B cell (primary cell): Measurements from ENCODE around the gene CCN5. TPM values are rescaled to one million over a fixed set of nuclear protein-coding genes. Genes with fewer than 3 reads are reported as not detected.
A peak's percentile ranks its signal among the peaks of the same experiment; 100 is the strongest.

ENCODE experiments used
- ATAC-seq: fragments of 200-7000 bp; cut with Tn5 transposase; one replicate; pipeline ENCODE4 v1.10.0; 2021; ENCODE audit warnings: low read depth, mild to moderate bottlenecking, moderate number of reproducible peaks, moderate library complexity
- CTCF ChIA-PET: fragments of 350-600 bp; sonication (Branson Sonifier 250); formaldehyde crosslinking; loops from one replicate; lab custom pipeline; 2021; ENCODE audit warnings: antibody characterized with exemption, inconsistent platforms; lab: Charles Lee
- POLR2A ChIA-PET: fragments of 350-600 bp; sonication (Branson Sonifier 250); formaldehyde crosslinking; loops from one replicate; lab custom pipeline; 2021; ENCODE audit warnings: antibody characterized with exemption; lab: Charles Lee
- DNase-seq: peaks from one replicate; pipeline ENCODE4 v3.0.0; 2013
- H2AFZ ChIP-seq: 2 replicates; pipeline ENCODE4 v1.6.1; 2012; ENCODE audit warnings: mild to moderate bottlenecking, low read depth, low read length; ENCODE audit not compliant: insufficient read depth, poor library complexity, severe bottlenecking
- H3K27ac ChIP-seq, 2 donors: 1 replicate in 1 of 2; 2 replicates in 1 of 2; pipeline ENCODE4 v1.5.1; 2012 to 2013; ENCODE audit warnings: low read length in 2 of 2, mild to moderate bottlenecking in 2 of 2, moderate library complexity in 1 of 2
- H3K27me3 ChIP-seq, 4 experiments: fragments of 200-600 bp in 1 of 4; sonication (generic) in 1 of 4; replicated peaks in 1 of 4; 1 replicate in 2 of 4; 2 replicates in 2 of 4; pipeline versions ENCODE4 v1.6.1 to v1.7.0; 2013 to 2016; ENCODE audit warnings: low read length in 3 of 4, mild to moderate bottlenecking in 2 of 4, mixed read lengths in 1 of 4, moderate library complexity in 1 of 4; ENCODE audit not compliant: insufficient read depth in 4 of 4, control insufficient read depth in 3 of 4; ENCODE audit errors: control extremely low read depth in 1 of 4
- H3K36me3 ChIP-seq, 2 experiments: replicated peaks in 1 of 2; 1 replicate in 1 of 2; 2 replicates in 1 of 2; pipeline versions ENCODE4 v1.6.1 to v1.7.1; 2013; ENCODE audit warnings: low read length in 1 of 2; ENCODE audit not compliant: insufficient read depth in 2 of 2, control insufficient read depth in 1 of 2; ENCODE audit errors: control extremely low read depth in 1 of 2, extremely low read depth in 1 of 2
- H3K4me1 ChIP-seq, 2 donors: fragments of 200-600 bp in 1 of 2; sonication (generic) in 1 of 2; 1 replicate in 1 of 2; 2 replicates in 1 of 2; pipeline versions ENCODE4 v1.5.1 to v1.6.1; 2013 to 2017; ENCODE audit warnings: low read length in 2 of 2; ENCODE audit not compliant: control insufficient read depth in 2 of 2, insufficient read depth in 2 of 2
- H3K4me2 ChIP-seq: replicated peaks from 2 replicates; pipeline ENCODE3; 2012; ENCODE audit warnings: mild to moderate bottlenecking, low read depth, low read length; ENCODE audit not compliant: poor library complexity, severe bottlenecking
- H3K4me3 ChIP-seq, 5 experiments: fragments of 200-600 bp in 1 of 5; sonication (generic) in 1 of 5; 1 replicate in 3 of 5; 2 replicates in 2 of 5; pipeline versions ENCODE4 v1.5.1 to v1.7.0; 2011 to 2016; ENCODE audit warnings: low read length in 4 of 5, mild to moderate bottlenecking in 4 of 5, low read depth in 2 of 5, control low read depth in 1 of 5, moderate library complexity in 1 of 5; ENCODE audit not compliant: insufficient read depth in 1 of 5; ENCODE audit errors: control extremely low read depth in 1 of 5, extremely low read depth in 1 of 5
- H3K79me2 ChIP-seq: fragments of 200-600 bp; sonication (generic); one replicate; pipeline ENCODE4 v1.6.0; 2016; ENCODE audit warnings: low read length; ENCODE audit not compliant: control insufficient read depth, insufficient read depth
- H3K9ac ChIP-seq: fragments of 200-600 bp; sonication (generic); 2 replicates; pipeline ENCODE4 v1.6.1; 2017; ENCODE audit warnings: mild to moderate bottlenecking, low read length, moderate library complexity
- H3K9me3 ChIP-seq, 3 donors: one replicate each; pipeline versions ENCODE4 v1.6.1 to v1.7.1; 2013; ENCODE audit warnings: low read length in 2 of 3; ENCODE audit not compliant: control insufficient read depth in 2 of 3, insufficient read depth in 1 of 3; ENCODE audit errors: control extremely low read depth in 1 of 3
- H4K20me1 ChIP-seq: 2 replicates; pipeline ENCODE4 v1.6.0; 2012; ENCODE audit warnings: mild to moderate bottlenecking, low read length; ENCODE audit not compliant: insufficient read depth, control insufficient read depth, poor library complexity, severe bottlenecking
- H3K27ac Mint-ChIP-seq: one replicate; pipeline ENCODE4 v1.8.0; 2021; ENCODE audit warnings: mixed read lengths
- H3K27me3 Mint-ChIP-seq: one replicate; pipeline ENCODE4 v1.8.0; 2021; ENCODE audit warnings: mixed read lengths
- H3K4me1 Mint-ChIP-seq: one replicate; pipeline ENCODE4 v1.8.0; 2021; ENCODE audit warnings: mixed read lengths
- H3K4me3 Mint-ChIP-seq: one replicate; pipeline ENCODE4 v1.8.0; 2021; ENCODE audit warnings: mixed read lengths
- H3K9me3 Mint-ChIP-seq: one replicate; pipeline ENCODE4 v1.8.0; 2022; ENCODE audit warnings: mixed read lengths; ENCODE audit not compliant: insufficient read depth
- EZH2 ChIP-seq: IDR thresholded peaks from 2 replicates; pipeline ENCODE4 v1.6.1; 2012; ENCODE audit warnings: borderline replicate concordance, low read depth, mild to moderate bottlenecking, moderate library complexity, low read length; ENCODE audit not compliant: insufficient read depth, poor library complexity, severe bottlenecking
- WGBS: methylation state at CpG from one replicate; pipeline ENCODE4 v1.1.5; 2013; ENCODE audit warnings: missing lambda C conversion rate; ENCODE audit not compliant: insufficient coverage; 5-methylcytosine and 5-hydroxymethylcytosine counted together
- intact Hi-C: fragments of 100-400 bp; cut with micrococcal nuclease; formaldehyde crosslinking; loops from one replicate; pipeline ENCODE4 v1.10.0; 2022
- polyA plus RNA-seq: library from polyadenylated mRNA; depleted of rRNA; stranded (reverse); fragments of >200 nt; gene quantifications from 2 replicates; pipeline ENCODE4 v1.2.3, GENCODE V29; 2012
- total RNA-seq, 2 donors: library from RNA; stranded (reverse); fragments of 120-200 nt in 1 of 2; gene quantifications; 1 replicate in 1 of 2; 2 replicates in 1 of 2; pipeline versions ENCODE4 v1.2.3 to v1.2.4, GENCODE V29; 2013 to 2022
- TF ChIP-seq, protein P1 (sequence below): fragments of 200-600 bp; IDR thresholded peaks from one replicate; pipeline ENCODE4 v1.8.0; 2022; ENCODE audit warnings: antibody characterized with exemption, mild to moderate bottlenecking

Gene CCN5
- total and polyA plus RNA-seq, 2 donors (not counting 1 experiment from before 2014, with no cell fraction given) = not detected

DNA sequence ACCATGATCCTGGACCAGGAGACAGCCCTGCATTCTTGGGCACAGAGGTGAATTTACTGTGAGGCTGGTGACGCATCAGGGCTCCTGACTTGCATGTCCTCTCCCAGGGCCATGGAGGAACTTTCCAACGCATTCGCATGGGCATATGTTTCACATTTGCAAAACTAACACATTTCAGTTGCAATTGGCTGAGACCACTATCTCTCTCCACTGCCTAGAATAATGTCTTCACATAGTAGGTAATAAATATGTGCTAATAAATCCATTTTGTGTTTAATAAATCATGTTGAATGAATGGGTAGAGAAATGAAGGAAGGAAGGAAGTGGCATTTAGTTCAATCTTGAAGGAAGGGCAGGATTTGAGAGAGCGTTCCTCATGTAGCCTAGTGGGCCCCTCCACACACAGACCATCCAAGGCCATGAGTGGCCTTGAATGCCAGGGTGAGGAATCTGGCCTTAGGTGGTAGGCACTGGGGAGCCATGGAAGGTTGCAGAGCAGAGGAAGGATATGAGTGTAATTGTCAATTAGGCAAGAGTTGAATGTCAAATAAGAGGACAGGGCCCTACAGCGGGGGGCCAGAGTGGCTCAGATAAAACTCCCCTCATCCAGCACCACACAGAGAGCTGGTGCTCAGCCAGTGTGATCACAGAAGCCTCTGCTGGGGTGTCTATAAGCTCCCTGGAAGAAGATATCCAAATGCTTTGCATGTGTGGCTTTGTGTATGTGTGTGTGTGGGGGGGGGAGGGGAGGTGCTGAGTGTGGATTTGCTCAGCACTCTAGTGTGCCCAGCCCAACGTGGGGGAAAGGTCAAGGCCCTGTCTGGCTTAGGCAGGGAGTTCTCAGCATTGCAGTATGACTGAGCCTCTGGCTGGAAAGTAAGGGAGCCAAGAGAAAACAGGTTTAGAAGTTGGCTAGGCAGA is 30.9 kb upstream of the CCN5 start:
- no peak overlapping the region for H3K4me3 Mint-ChIP-seq
- no peak for DNase-seq
- no peak overlapping the region for H3K4me2 ChIP-seq

More for the DNA sequence above, 30.9 kb upstream of the CCN5 start:
- H3K9me3 Mint-ChIP-seq = no peaks in the 10 kb centered on the region
- TF ChIP-seq EZH2 = no peak
- TF ChIP-seq, protein P1, sequence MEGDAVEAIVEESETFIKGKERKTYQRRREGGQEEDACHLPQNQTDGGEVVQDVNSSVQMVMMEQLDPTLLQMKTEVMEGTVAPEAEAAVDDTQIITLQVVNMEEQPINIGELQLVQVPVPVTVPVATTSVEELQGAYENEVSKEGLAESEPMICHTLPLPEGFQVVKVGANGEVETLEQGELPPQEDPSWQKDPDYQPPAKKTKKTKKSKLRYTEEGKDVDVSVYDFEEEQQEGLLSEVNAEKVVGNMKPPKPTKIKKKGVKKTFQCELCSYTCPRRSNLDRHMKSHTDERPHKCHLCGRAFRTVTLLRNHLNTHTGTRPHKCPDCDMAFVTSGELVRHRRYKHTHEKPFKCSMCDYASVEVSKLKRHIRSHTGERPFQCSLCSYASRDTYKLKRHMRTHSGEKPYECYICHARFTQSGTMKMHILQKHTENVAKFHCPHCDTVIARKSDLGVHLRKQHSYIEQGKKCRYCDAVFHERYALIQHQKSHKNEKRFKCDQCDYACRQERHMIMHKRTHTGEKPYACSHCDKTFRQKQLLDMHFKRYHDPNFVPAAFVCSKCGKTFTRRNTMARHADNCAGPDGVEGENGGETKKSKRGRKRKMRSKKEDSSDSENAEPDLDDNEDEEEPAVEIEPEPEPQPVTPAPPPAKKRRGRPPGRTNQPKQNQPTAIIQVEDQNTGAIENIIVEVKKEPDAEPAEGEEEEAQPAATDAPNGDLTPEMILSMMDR = no peak
- Histone ChIP-seq H3K36me3 (no peaks in the 10 kb centered on the region), H2AFZ (peak overlapping the region; percentile 11), H3K27ac (no peak overlapping the region), H3K79me2 (no peaks in the 10 kb centered on the region), H3K4me3 (no peak overlapping the region), H3K27me3 (peaks cover 0 to 3% (median 0%) of the 10 kb centered on the region in 4 experiments), H3K4me1 (peaks cover 0 to 11% of the 10 kb centered on the region in 2 donors), H3K9me3 (no peaks in the 10 kb centered on the region), H4K20me1 (no peaks in the 10 kb centered on the region), H3K9ac (no peak overlapping the region)
- ChIA-PET CTCF (interaction anchor here (0.6 to 5.4 kb wide), 45 partner anchors 9 to 1086 kb away, joined by 3 to 37 read pairs (median 4); partner anchors contain the start of genes ADA and CCN5), POLR2A (no interaction called here)
- peaks cover 5% of the 10 kb centered on the region for H3K4me1 Mint-ChIP-seq
- no peak for ATAC-seq
- peaks cover 10% of the 10 kb centered on the region for H3K27me3 Mint-ChIP-seq
- H3K27ac Mint-ChIP-seq = no peak overlapping the region
- 67% methylated on average over 3 of the region's 6 CpGs for WGBS
- intact Hi-C loops = loop anchor here (10.0 kb wide), 1 partner anchor 610 kb away; no protein-coding TSS in a partner anchor
